Stimulated activated CD8-positive, alpha-beta memory T cell treated with anti-CD3 and anti-CD28 coated beads, Interleukin-4, amount 100 ng/mL, for 1 hour (primary cell): ENCODE measurements around the gene NPPA.
A peak's percentile ranks its signal among the peaks of the same experiment; 100 is the strongest.
"Not testable (repeated sequence)": the region's sequence is repeated elsewhere in the genome, so short reads cannot be mapped to it uniquely, and the experiment has no call there.

Source experiments
- DNase-seq, 2 donors: peaks; one replicate each; pipeline ENCODE4 v3.0.0-alpha.2; 2020; ENCODE audit warnings: low read depth in 2 of 2, low spot score in 1 of 2

NPPA gene

DNA sequence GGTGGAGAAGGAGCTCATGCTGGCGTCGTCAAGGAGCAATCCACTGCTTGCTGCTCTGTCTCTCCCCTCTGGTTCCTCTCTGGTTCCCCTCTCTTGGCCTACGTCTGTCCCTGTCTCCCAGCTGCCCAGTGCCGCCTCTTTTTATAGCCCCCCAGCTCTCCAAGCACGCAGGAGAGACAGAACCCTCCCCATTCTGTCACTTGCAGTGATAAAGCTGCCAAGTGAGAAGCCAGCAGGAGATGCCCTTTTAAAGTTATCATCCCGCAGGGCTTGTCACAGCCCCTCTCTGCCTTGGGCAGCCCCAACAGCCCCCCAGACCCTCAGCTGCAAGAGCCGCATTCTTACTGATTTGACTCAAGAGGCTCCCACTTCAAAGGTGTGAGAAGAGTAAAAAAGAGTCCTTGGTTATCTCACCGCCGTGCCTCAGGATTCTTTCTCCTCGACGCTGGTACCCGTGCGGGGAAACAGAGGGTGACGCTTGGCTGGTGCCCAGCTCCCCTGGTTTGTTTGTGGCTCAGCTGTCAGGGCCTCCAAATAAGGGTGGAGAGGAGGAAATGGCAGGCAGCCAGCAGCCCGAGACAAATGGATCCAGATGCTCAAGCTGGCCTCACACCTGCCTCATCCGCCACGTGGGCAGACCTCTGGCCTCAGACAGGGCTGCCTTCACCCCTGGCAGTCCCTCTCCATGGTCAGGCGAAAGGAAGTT, at the start of gene NPPA:
Gene NPPA (minus strand): TSS at position 117 of the 706 bp plus-strand sequence. CDS start 99 bp downstream, at position 18.
- no peak for DNase-seq

DNA sequence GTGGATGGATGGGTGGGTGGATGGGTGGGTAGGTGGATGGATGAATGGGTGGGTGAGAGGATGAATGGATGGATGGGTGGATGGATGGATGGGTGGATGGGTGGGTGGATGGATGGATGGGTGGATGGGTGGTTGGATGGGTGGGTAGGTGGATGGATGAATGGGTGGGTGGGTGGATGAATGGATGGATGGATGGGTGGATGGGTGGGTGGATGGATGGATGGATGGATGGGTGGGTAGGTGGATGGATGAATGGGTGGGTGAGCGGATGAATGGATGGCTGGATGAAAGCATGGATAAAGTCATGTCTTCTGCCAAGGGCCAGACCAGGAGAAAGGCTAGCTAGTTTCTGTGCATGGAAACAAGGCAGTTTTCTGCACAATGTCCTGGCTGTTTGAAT, 46.9 kb upstream of the NPPA start:
- not testable (repeated sequence) for DNase-seq

DNA sequence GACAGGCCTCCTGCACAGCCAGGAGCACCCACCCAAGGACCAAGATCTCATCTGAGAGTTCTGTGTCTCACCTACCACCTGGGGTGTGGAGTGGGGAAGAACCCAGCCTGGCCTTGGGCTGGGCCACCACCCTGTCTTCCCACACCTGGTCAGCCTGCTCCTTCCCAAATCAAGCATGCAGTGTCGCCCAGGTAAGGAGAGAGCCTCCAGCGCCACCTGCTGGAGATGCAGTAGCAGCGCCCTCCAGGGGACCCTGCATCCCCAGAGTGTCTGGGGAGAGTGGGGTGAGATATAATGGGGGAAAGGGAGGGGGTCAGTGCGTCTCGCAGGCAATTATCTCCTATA, 46.3 kb upstream of the NPPA start:
- peak in 1 of 2 donors; percentile 57 for DNase-seq

DNA sequence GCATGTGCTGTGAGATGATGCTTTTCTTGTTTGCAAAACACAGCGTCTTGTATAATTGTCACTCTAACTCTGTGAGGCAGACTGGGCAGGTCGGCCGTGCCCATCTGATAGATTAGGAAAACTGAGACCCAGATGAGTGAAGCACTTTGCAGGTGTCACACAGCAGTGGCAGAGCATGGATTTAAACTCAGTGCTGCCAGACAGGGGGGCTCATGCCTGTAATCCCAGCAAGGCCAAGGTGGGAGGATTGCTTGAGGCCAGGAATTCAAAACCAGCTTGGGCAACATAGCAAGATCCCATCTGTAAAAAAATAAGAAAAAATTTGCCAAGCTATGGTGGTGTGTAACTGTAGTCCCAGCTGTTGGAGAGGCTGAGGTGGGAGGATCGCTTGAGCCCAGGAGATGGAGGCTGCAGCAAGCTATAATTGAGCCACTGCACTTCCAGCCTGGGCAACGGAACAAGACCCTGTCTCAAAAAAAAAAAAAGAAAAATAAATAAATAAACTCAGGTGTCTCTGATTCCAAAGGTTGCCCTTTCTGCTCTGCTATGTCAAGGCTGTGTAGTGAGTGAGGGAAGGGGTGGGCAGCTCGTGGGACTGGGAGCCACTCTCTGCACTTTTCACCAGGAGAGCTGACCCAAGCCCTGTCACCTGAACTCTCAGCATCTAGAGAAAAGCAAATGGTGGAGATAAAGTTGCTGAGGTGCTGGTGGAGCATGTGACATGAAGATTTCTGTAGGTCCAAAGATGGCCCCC, 44.0 kb upstream of the NPPA start:
- DNase-seq, result no peak

DNA sequence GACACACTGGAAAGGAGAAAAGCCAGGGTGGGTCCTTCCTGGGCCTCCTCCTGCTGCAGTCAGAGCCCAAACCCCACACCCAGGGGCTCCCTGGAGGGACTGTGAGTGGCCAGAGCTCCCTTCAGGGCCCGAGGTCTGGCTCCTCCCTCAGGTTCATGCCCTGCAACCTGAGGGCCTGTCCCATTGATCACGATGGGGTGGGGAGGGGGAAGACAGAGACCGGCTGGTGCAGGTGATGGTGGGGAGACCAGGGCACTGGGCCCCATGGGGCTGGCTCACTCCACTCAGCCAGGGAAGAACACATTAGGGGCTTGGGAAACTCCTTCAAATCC, 41.3 kb upstream of the NPPA start:
- DNase-seq, result no peak

DNA sequence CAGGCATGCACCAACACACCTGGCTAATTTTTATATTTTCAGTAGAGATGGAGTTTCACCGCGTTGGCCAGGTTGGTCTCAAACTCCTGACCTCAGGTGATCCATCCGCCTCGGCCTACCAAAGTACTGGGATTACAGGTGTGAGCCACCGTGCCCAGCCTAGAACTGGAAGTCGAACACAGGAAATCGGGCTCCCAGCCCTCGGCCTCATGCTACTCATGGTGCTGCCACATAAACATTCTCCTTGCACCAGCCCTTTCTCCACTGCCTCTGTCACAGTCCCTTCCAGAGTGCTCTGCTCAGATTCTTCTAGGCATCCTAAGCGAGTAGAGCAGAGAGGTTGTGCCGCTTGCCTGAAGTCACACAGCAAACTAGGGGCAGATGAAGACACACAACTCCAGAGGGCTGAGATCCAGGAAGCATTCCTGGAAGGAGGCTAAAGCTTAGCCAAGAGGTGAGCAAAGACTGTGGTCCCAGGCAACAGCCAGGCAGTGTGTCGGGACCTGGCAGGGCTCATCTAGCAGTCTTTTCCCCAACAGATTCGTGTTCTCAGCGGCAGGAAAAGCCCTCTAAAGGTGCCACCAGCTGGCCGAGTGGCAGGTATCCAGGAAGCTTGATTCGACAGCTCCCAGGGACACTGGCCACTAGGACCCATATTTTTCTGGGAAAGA, 40.8 kb upstream of the NPPA start:
- DNase-seq, result no peak

DNA sequence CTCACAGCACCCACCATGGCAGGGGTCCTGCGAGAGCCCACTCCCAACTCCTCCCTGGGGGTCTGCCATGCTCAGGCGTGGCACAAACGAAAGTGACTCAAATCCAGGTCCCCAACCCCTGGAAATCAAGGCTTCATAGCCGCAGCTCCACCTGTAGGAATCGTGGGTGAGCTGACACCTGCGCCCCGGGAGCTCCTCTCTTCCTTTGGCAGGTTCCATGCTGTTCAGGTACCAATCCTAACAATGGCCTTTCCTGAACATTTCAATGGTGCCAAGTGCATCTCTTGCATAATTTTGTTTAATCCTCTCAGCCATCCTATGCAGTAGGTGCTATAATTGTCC, 40.1 kb upstream of the NPPA start:
- no peak for DNase-seq

DNA sequence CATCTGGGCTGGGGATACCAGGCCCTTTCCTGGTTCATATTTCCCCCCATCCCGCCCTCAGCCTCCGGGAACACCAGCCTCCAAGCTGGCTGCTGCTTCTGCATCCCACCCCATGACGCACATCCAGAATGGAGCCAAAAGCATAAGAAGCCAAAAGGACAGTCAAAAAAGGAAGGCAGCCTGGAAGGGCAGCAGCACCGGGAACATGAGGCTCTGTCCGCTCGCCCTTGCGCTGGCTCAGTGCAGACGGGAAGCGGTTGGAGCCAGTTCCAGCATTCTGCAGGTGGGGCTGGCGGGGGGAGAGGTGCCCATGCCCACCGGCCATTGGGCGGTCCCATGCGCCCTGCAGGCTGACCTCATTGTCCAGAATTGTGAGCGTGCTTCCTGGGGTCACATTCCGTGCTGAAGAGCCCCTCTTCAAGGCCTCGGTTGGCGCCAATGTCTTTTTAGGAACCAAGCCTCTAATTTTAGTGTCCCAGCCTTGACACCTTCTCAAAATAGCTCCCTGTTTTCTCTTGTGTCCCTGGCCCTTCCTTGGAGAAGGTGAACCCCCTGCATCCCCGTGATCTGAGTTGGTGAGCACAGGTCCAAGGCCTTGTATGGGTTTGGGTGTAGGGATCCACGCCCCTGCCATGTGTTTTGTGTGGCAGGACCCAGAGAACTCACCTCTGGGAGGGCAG, 39.5 kb upstream of the NPPA start:
- DNase-seq, result no peak

DNA sequence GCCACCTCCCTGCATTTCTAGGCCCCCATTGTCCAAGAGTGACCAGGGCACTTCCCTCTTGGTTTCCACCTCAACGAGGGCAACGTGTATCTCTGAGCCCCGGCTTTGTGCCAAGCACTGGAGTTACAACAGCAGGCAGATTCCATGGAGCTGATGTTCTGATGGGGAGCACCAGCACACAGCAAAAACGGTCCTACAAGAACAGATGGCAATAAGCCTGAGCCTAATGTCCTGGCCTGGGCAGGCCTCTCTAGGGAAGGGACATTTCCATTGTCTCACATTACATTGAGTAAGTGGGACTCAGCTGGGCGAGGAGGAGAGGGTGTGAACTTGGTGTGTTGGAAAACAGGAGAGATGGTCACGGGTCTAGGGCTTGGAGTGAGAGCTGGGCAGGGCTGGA, 38.3 kb upstream of the NPPA start:
- DNase-seq, result no peak

DNA sequence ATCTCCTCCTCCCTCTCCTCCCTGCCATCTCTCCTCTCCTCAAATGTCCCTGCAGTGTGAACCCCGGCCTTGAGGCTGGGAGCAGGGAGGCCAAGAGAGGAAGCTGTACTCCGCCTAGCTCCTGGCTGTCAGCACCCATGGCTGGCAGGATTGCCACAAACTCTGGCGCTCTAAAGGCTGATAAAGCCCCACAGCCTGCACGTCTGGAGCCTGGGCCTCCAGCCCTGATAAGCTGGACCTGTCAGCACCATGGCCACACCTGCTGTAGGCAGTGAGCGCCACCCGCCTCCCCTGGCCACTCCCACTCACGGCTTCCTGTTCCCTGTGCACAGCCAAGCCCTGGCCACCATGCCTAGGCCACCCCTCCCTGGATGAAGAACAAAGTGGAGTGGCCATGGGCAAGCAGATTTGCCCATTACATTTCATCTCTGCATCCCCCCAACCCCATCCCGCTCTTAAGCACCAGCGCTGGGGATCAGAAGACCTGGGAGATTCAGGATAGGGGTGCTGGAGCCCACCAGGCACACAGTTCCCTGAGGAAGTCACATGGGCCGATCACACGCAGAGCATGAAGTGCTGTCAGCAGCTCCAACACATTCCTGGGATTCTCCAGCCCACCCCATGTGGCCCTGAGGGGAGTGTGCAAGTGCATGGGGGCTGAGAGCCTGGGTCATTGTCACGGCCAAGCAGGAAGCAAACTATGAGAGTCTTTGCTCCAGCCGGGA, 35.4 kb upstream of the NPPA start:
- DNase-seq, result no peak

DNA sequence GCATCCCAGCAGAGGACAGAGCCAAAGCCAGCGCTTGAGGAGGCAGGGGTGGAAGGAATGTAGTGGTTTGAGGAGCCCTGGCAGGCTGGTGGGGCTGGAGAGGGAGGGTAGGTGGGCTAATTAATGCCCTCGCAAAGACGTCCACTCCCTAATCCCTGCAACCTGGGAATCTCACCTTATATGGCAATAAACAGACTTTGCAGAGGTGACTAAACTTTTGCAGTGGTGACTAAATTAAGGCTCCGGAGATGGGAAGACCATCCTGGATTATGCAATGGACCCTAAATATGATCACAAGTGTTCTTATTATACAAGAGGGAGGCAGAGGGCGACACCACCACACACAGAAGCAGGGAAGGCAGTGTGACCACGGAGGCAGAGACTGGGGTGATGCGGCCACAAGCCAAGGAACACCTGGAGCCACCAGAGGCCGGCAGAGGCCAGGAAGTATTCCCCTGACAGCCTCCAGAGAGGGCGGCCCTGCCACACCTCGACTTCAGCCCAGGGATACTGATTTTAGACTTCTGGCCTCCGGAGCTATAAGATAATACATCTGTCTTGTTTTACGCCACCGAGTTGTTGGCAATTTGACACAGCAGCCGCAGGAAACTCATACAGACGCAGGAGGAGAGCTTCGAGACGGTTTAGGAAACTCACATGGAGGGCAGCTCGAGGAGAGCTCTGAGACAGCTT, 34.3 kb upstream of the NPPA start:
- DNase-seq, result no peak

DNA sequence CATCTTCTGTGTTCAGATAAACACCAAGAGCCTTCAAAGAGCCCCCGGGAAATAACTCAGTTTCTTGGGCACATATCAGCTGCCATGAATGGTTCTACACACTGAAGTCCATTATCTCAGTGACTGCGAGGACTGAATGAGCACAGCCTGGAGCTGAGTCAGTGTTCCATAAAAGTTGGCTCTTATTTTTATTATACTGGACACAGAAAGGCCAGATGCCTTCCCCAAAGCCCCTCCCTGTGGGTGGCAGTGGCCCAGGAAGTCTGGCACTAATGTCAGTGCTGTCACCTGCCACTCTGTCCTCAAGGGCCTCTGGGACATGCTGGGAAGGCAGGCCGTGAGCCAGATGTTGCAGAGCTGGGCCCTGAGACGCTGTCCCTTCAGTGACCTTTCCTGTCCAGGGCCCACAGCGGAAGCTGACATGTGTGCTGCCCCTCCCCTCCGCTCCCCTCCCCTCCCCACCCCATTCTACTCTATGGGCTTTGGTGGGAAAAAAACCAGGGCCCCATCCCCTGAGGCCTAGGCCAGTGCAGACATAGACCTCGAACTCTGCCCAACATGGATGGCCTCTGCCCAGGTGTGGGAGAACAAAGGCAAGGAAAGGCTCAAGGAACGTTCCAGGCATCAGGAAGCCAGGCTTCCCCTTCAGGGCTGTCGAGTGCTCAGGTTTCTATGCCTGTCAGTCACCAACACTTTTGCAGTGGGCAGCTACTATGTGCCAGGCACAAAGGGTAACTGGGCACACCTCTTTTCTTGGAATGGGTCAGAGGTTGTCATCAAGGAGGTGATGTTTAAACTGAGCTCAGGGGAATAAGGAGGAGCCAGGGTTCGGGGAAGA, 33.5 kb upstream of the NPPA start:
- DNase-seq, result no peak

DNA sequence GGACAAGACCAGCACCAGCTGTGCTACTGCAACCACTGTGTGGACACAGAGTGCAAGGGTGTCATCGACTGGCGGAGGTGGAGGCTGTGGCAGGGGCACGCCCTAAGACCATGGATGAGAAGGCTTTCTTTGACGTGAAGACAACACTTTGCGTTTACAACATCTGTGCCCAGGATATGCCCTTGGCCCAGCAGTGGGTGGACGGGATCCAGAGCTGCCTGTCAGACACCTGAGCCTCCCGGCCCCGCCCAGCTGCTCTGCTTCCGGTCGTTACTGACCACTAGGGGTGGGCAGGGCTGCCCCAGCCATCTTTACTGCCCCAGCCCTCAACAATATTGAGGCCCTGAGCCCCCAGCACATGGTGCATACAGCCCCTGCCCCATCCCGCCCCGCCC, 32.6 kb upstream of the NPPA start:
- no peak for DNase-seq

DNA sequence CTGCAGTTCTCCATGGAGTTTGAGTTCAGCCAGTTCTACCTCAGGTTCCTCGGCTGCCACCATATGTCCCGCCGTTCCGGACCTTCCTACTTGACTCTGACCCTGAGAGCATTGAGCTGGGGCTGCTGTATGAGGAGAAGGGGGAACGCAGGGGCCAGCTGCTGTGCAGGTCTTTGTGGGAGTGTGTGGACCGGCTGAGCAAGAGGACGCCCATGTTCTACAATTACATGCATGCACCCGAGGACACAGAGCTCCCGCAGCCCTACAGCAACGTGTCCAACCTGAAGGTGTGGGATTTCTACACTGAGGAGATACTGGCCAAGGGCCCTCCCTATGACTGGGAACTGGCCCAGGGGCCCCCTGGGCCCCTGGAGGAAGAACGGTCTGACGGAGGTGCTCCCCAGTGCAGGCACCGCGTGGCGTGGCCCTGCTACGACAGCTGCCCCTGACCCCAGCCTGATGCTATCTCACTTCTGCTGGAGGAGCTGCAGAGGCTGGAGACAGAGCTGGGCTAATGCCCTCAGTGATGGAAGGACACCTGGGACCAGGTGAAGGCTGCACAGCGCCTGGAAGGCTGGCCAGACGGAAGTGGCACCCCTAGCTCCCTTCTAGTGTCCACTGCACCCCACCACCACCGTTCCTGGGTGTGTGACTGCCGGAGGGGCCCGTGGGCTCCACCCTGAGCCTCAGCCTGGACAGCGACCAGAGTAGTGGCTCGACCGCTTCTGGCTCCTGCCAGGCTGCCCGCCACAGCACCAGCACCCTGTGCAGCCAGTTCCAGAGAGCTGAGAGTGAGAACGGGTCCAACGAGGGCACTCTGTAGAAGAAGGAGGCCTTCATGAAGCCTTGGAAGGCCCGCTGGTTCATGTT, 32.0 kb upstream of the NPPA start:
- no peak for DNase-seq

DNA sequence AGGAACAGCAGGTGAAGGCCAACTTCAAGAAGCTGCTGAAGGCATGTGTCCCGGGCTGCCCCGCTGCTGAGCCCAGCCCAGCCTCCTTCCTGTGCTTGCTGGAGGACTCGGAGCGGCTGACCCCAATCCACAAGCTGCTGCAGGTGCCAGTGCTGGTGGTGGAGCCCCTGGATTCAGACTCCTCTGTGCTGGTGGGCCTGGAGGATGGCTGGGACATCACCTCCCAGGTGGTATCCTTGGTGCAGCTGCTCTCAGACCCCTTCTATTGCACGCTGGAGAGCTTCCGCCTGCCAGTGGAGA, 31.3 kb upstream of the NPPA start:
- DNase-seq, result no peak

DNA sequence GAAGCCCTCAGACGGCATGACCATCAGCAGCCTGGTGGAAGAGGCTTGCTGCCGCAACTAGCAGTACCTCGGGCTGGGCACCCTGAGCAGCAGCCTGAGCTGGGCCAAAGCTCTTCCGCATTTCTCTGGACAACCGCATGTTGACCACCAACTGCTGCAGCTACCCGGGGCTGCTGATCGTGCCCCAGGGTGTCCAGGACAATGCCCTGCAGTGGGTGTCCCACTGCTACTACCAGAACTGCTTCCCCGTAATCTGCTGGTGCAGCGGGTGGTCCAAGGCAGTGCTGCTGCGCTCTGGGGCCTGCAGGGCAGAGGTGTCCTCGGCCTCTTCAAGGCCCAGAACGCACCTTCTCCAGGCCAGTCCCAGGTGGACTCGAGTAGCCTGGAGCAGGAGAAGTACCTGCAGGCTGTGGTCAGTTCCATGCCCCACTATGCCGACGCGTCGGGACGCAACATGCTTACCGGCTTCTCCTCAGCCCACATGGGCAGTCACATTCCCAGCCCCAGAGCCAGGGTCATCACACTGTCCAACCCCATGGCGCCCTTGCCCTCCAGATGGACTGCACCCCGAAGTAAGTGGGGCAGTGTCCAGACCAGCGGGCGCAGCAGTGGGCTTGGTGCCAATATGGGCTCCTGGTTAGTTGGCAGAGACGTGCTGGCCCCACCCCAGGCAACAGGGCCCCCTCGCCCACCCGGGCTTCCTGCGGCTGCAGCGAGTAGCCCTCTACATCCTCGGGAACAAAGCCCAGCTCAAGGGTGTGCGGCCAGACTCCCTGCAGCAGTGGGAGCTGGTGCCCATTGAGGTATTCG, 30.7 kb upstream of the NPPA start:
- DNase-seq, result no peak

DNA sequence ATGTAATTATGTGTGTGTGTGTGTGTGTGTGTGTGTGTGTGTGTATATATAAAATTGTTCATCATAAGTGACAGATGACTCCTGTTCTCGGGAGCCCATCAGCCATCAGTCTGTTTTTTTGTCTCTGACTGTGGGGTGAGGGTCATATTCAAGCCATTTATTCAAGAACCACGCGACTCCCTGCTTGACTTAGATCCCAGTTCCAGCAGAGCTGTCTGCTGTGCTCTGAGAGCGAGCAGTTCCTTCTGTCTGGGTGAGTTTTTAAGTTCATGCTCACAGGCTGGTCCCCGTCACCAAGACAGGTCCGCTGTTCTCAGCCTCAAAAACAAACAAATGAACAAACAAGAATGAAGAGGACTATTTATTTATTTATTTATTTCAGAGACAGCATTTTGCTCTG, 29.5 kb upstream of the NPPA start:
- DNase-seq, result no peak

DNA sequence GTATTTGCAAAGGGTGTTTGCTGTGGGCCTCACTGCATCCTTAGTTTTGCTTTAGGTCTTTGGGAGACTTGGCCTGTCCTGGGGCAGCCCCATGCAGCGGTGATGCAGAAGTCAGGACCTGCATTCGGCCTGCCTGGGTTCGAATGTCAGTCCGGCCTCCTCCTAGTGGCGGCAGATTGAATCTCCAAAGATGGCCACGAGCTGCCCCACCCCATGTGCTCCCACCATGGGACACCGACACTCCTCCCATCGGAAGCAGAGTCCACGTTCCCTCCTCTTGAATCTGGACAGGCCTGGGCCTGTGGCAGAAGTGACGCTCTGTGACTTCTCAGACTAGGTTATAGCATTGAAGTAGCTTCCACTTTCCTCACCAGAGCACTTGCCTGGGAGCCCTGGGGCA, 27.5 kb upstream of the NPPA start:
- DNase-seq, result no peak
